ENCODE measurements around the gene SLC36A2. TPM values are rescaled to one million over a fixed set of nuclear protein-coding genes. Genes with fewer than 3 reads are reported as not detected.
A peak's percentile ranks its signal among the peaks of the same experiment; 100 is the strongest.
"Not testable (repeated sequence)": the region's sequence is repeated elsewhere in the genome, so short reads cannot be mapped to it uniquely, and the experiment has no call there.

SLC36A2 gene
- total and polyA plus RNA-seq, 4 donors: 0.06 to 0.30 (median 0.24) TPM; not detected in 1

DNA sequence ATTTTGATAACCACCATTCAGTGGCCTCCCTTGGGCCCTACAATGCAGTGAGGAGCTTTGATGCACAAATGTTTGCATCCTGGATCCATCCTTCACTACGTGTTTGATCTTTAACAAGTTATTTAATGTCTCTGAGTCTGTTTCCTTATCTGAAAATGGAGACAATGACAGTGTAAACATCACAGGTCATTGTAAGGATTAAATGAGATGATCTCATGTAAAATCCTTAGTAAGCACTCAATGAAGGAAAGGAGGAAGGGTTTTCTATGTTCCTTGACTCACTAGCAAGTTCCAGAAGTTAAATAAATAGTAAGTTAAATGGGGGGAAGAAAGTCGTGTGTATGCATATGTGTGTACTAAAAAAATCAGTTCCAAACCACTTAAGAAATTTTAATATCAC is 34.0 kb downstream of the SLC36A2 start:
- H3K27me3 ChIP-seq (ENCODE audit: control insufficient read depth, insufficient read depth, low read length): no peaks in the 10 kb centered on the region
- no peaks in the 10 kb centered on the region for H3K4me1 ChIP-seq (ENCODE audit: control insufficient read depth, insufficient read depth, low read length)
- no peak overlapping the region for H3K4me3 ChIP-seq (ENCODE audit: low read depth, low read length)
- no CpG with 5 or more reads among the region's 2 CpGs for WGBS (ENCODE audit: insufficient coverage)
- no peaks in the 10 kb centered on the region for H3K9me3 ChIP-seq (ENCODE audit: control insufficient read depth, insufficient read depth, low read length)
- DNase-seq (ENCODE audit: low read depth in 4 of 6, low spot score in 6 of 6): no peak
- no peaks in the 10 kb centered on the region for H3K36me3 ChIP-seq (ENCODE audit: control insufficient read depth, insufficient read depth, low read length)
- H3K27ac ChIP-seq (ENCODE audit: low read depth, low read length): no peak overlapping the region

DNA sequence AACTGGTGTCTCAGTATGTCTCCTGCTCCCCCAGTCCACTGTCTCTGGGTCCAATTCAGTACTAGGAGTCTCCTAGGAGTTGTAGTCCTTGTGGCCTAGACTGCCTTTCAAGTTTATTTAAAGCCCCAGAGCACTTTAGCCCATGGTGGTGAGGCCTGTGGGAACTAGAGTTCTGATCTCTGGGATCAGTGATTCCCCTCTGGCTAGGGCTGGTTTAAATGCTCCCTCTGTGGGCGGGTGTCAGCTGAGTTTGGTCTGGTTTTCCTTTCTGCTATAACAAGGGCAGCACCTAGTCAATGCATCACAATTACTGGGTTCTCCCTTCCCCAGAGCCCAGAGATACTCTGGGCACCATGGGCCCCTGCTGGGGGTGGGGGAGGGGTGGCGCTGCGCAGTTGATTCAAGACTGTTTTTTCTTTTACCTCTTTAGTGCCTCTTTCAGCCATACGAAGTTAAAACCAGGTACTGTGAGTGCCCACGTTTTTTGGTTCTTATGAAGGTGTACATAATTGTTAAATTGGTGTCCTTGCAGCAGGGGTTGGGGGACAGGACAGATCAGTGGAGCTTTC is 34.5 kb downstream of the SLC36A2 start:
- H3K27me3 ChIP-seq (ENCODE audit: control insufficient read depth, insufficient read depth, low read length): no peaks in the 10 kb centered on the region
- WGBS (ENCODE audit: insufficient coverage): no CpG with 5 or more reads among the region's 5 CpGs

DNA sequence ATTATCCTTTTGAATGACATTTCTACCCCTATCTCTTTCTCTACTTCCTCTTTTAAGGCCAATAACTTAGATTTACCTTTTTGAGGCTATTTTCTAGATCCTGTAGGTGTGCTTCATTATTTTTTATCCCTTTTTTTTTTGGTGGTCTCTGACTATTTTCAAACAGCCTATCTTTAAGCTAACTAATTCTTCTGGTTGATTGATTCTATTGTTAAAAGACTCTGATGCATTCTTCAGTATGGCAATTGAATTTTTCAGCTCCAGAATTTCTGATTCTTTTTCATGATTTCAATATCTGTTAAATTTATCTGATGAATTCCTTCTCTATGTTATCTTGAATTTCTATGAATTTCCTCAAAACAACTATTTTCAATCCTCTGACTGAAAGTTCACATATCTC is 36.4 kb downstream of the SLC36A2 start:
- no peak overlapping the region for H3K27ac ChIP-seq (ENCODE audit: low read depth, low read length)
- DNase-seq (ENCODE audit: low read depth in 4 of 6, low spot score in 6 of 6): no peak
- no peaks in the 10 kb centered on the region for H3K36me3 ChIP-seq (ENCODE audit: control insufficient read depth, insufficient read depth, low read length)
- no peaks in the 10 kb centered on the region for H3K4me1 ChIP-seq (ENCODE audit: control insufficient read depth, insufficient read depth, low read length)
- H3K9me3 ChIP-seq (ENCODE audit: control insufficient read depth, insufficient read depth, low read length): no peaks in the 10 kb centered on the region
- no peak overlapping the region for H3K4me3 ChIP-seq (ENCODE audit: low read depth, low read length)
- no peaks in the 10 kb centered on the region for H3K27me3 ChIP-seq (ENCODE audit: control insufficient read depth, insufficient read depth, low read length)

More for the DNA sequence above, 34.5 kb downstream of the SLC36A2 start:
- Histone ChIP-seq H3K36me3 (ENCODE audit: control insufficient read depth, insufficient read depth, low read length) (no peaks in the 10 kb centered on the region), H3K27ac (ENCODE audit: low read depth, low read length) (no peak overlapping the region), H3K4me3 (ENCODE audit: low read depth, low read length) (no peak overlapping the region), H3K9me3 (ENCODE audit: control insufficient read depth, insufficient read depth, low read length) (no peaks in the 10 kb centered on the region), H3K4me1 (ENCODE audit: control insufficient read depth, insufficient read depth, low read length) (no peaks in the 10 kb centered on the region)
- no peak for DNase-seq (ENCODE audit: low read depth in 4 of 6, low spot score in 6 of 6)

GRCh38 chr5:151309821-151310220 is 37.5 kb downstream of the SLC36A2 start:
- not testable (repeated sequence) for H3K9me3 ChIP-seq (ENCODE audit: control insufficient read depth, insufficient read depth, low read length); H3K27ac ChIP-seq (ENCODE audit: low read depth, low read length); H3K27me3 ChIP-seq (ENCODE audit: control insufficient read depth, insufficient read depth, low read length); H3K36me3 ChIP-seq (ENCODE audit: control insufficient read depth, insufficient read depth, low read length); H3K4me3 ChIP-seq (ENCODE audit: low read depth, low read length); DNase-seq (ENCODE audit: low read depth in 4 of 6, low spot score in 6 of 6); H3K4me1 ChIP-seq (ENCODE audit: control insufficient read depth, insufficient read depth, low read length)
- WGBS (ENCODE audit: insufficient coverage): 95% methylated on average over 13 of the region's 15 CpGs

DNA sequence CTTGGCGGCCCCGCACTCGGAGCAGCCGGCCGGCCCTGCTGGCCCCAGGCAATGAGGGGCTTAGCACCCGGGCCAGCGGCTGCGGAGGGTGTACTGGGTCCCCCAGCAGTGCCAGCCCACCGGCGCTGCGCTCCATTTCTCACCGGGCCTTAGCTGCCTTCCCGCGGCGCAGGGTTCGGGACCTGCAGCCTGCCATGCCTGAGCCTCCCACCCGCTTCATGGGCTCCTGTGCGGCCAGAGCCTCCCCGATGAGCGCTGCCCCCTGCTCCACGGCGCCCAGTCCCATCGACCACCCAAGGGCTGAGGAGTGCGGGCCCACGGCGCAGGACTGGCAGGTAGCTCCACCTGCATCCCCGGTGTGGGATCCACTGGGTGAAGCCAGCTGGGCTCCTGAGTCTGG is 38.1 kb downstream of the SLC36A2 start:
- H3K27me3 ChIP-seq (ENCODE audit: control insufficient read depth, insufficient read depth, low read length); H3K4me3 ChIP-seq (ENCODE audit: low read depth, low read length); DNase-seq (ENCODE audit: low read depth in 4 of 6, low spot score in 6 of 6); H3K36me3 ChIP-seq (ENCODE audit: control insufficient read depth, insufficient read depth, low read length); H3K4me1 ChIP-seq (ENCODE audit: control insufficient read depth, insufficient read depth, low read length); H3K9me3 ChIP-seq (ENCODE audit: control insufficient read depth, insufficient read depth, low read length); H3K27ac ChIP-seq (ENCODE audit: low read depth, low read length): not testable (repeated sequence)
- WGBS (ENCODE audit: insufficient coverage): 97% methylated on average over 26 of the region's 27 CpGs

GRCh38 chr5:151303666-151304065 is 43.7 kb downstream of the SLC36A2 start, which contains the start of gene SLC36A3:
TSS of gene SLC36A3 (minus strand) at chr5:151303766. CDS start at chr5:151303354, 412 bp downstream.
- DNase-seq (ENCODE audit: low read depth in 4 of 6, low spot score in 6 of 6): no peak
- no peaks in the 10 kb centered on the region for H3K9me3 ChIP-seq (ENCODE audit: control insufficient read depth, insufficient read depth, low read length)
- no peak within 1 kb of the TSS for H3K27ac ChIP-seq (ENCODE audit: low read depth, low read length)
- no peaks in the 10 kb centered on the region for H3K4me1 ChIP-seq (ENCODE audit: control insufficient read depth, insufficient read depth, low read length)
- WGBS (ENCODE audit: insufficient coverage): 80% methylated on average over 1 of the region's 2 CpGs
- no peak within 1 kb of the TSS for H3K4me3 ChIP-seq (ENCODE audit: low read depth, low read length)
- H3K36me3 ChIP-seq (ENCODE audit: control insufficient read depth, insufficient read depth, low read length): no peaks in the 10 kb centered on the region
- no peaks in the 10 kb centered on the region for H3K27me3 ChIP-seq (ENCODE audit: control insufficient read depth, insufficient read depth, low read length)

DNA sequence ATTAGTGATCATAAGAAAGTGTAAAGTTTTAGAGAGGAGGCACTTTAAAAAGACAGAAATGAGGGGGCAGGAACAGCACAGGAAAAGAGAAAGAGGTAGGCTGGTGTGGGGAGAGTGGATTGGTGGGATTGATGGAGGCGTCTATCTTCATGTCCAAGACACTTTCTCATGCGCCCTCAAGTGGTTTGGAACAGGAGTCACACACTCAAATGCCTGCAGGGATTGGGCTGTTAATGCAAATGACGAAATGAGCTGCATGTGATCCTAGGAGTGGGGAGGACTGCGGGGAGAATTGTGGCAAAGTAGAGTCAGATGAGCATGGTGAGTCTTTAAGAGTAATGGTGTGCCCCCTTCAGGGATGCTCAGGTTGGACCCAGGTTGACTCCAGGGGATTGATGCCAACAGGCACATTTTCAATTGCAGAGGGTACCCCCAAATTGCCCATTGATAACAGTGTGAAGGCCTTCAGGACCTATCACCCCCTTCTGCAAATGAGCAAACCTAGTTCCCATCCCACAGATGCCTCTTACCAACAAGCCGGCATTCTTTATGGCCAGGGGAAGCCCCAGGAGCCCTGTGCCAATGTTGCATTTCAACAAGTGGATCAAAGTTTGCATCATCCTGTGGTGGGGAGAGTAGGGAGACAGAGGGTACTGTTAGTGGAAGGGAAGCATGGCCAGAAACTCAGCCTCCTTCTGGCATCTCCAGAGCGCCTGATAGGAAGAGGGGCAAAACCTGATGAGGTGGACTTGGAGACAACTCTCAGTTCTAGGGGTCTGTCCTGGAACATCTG is 49.1 kb downstream of the SLC36A2 start:
- no peaks in the 10 kb centered on the region for H3K36me3 ChIP-seq (ENCODE audit: control insufficient read depth, insufficient read depth, low read length)
- no peak overlapping the region for H3K27ac ChIP-seq (ENCODE audit: low read depth, low read length)
- H3K4me1 ChIP-seq (ENCODE audit: control insufficient read depth, insufficient read depth, low read length): peaks cover 5% of the 10 kb centered on the region
- H3K9me3 ChIP-seq (ENCODE audit: control insufficient read depth, insufficient read depth, low read length): no peaks in the 10 kb centered on the region
- H3K27me3 ChIP-seq (ENCODE audit: control insufficient read depth, insufficient read depth, low read length): no peaks in the 10 kb centered on the region
- H3K4me3 ChIP-seq (ENCODE audit: low read depth, low read length): no peak overlapping the region
- 64% methylated on average over 4 of the region's 6 CpGs for WGBS (ENCODE audit: insufficient coverage)
- DNase-seq (ENCODE audit: low read depth in 4 of 6, low spot score in 6 of 6): peak in 1 of 6 donors; percentile 14

DNA sequence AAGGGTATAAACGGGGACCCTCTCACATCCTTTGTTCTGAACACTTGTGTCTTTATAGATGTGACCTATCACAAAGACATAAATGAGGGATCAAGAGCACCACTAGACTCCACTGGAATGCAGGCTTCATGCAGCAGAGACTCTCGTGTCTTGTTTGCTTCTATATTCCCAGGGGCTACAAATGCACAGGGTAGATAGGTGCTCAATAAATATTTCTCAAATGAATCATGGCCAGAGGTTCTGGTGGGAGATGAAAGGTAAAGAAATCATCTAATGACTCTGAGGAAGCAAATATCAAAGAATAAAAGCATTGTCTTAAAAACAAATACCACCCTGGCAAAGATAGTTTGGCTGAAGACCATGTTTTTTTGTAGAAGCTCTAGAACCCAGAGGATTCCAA is 50.4 kb downstream of the SLC36A2 start:
- Histone ChIP-seq H3K4me1 (ENCODE audit: control insufficient read depth, insufficient read depth, low read length) (peaks cover 5% of the 10 kb centered on the region), H3K27me3 (ENCODE audit: control insufficient read depth, insufficient read depth, low read length) (no peaks in the 10 kb centered on the region), H3K9me3 (ENCODE audit: control insufficient read depth, insufficient read depth, low read length) (no peaks in the 10 kb centered on the region), H3K27ac (ENCODE audit: low read depth, low read length) (no peak overlapping the region), H3K4me3 (ENCODE audit: low read depth, low read length) (no peak overlapping the region), H3K36me3 (ENCODE audit: control insufficient read depth, insufficient read depth, low read length) (no peaks in the 10 kb centered on the region)
- DNase-seq (ENCODE audit: low read depth in 4 of 6, low spot score in 6 of 6): no peak
- WGBS (ENCODE audit: insufficient coverage): no CpG with 5 or more reads among the region's 2 CpGs

- no CpG with 5 or more reads among the region's 1 CpG for WGBS (ENCODE audit: insufficient coverage)
- no peak for DNase-seq (ENCODE audit: low read depth in 4 of 6, low spot score in 6 of 6)
These were observed 50.9 kb downstream of the SLC36A2 start for GRCh38 chr5:151296478-151296830.

More at GRCh38 chr5:151296478-151296830, 50.9 kb downstream of the SLC36A2 start:
- no peaks in the 10 kb centered on the region for H3K36me3 ChIP-seq (ENCODE audit: control insufficient read depth, insufficient read depth, low read length)
- no peak overlapping the region for H3K27ac ChIP-seq (ENCODE audit: low read depth, low read length)
- H3K4me3 ChIP-seq (ENCODE audit: low read depth, low read length): no peak overlapping the region
- no peaks in the 10 kb centered on the region for H3K9me3 ChIP-seq (ENCODE audit: control insufficient read depth, insufficient read depth, low read length)
- H3K4me1 ChIP-seq (ENCODE audit: control insufficient read depth, insufficient read depth, low read length): peaks cover 5% of the 10 kb centered on the region
- H3K27me3 ChIP-seq (ENCODE audit: control insufficient read depth, insufficient read depth, low read length): no peaks in the 10 kb centered on the region

Measured in spinal cord (tissue), 10 donors.